Prostate gland (tissue), 2 donors: ENCODE data around the gene ZMYND12.

Experiments
- CTCF ChIP-seq, 4 experiments: fragments of 200-600 bp in 2 of 4; fragments of 450-650 bp in 2 of 4; sonication (generic) in 2 of 4; IDR thresholded peaks; 1 replicate in 3 of 4; 2 replicates in 1 of 4; pipeline ENCODE4 v1.5.1; 2016 to 2019; ENCODE audit warnings: antibody characterized with exemption in 4 of 4, mild to moderate bottlenecking in 2 of 4, moderate library complexity in 2 of 4
- POLR2A ChIP-seq: fragments of 450-650 bp; IDR thresholded peaks from one replicate; pipeline ENCODE4 v1.6.1; 2016; ENCODE audit warnings: antibody characterized with exemption, mild to moderate bottlenecking

DNA sequence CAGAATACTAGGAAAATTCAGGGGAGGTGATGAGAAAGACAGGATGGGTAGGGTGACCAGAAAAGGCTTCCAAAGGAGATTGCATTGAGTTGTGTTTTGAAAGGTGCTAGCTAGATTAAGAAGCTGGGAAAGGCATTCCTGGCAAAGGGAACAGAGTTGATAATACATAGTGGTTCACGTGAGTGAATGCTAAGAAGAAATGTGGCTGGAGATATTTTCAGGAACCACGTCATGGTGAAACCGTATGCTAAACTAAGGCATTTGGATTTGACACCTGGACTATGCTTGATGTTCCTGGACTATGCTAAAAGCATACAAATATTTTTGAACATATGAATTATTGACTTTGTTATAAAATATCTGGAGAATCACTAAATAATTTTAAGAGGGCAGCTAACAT, 22.0 kb upstream of the ZMYND12 start:
- TF ChIP-seq CTCF (IDR thresholded peaks at IDR 0.05): no peak
- TF ChIP-seq POLR2A: no peak
